HG03521 (cell line): Measurements from ENCODE around the gene AKAP13.

Experiments used
- ATAC-seq: cut with Tn5 transposase; IDR thresholded peaks from one replicate; pipeline ENCODE4 v1.9.1; 2021; ENCODE audit warnings: mild to moderate bottlenecking, moderate library complexity; ENCODE audit not compliant: unreplicated experiment

Gene AKAP13

GRCh38 chr15:85748176-85748575, 367.8 kb downstream of the AKAP13 start:
- no peak for ATAC-seq

DNA sequence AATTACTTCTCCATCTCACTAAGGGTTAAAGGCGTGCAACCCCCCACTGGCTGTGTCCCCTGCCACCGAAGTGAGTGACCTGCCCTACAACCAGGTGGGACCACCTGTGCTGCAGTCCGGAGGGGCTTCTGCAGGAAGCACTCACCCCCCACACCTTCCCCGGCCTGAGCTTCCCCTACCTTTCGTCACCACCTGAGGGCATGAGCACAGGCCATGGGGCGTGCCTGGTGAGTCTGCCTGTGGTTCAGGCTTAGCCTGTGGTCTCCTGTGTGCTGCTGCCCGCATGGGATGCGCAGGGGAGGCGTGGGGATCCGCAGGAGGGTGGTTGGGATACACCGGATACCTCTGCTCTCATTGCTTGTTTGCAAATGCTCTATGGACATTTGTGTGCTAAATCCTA, 368.3 kb downstream of the AKAP13 start:
- ATAC-seq = no peak

- no peak for ATAC-seq
Observed at GRCh38 chr15:85749261-85750151, 369.1 kb downstream of the AKAP13 start.

DNA sequence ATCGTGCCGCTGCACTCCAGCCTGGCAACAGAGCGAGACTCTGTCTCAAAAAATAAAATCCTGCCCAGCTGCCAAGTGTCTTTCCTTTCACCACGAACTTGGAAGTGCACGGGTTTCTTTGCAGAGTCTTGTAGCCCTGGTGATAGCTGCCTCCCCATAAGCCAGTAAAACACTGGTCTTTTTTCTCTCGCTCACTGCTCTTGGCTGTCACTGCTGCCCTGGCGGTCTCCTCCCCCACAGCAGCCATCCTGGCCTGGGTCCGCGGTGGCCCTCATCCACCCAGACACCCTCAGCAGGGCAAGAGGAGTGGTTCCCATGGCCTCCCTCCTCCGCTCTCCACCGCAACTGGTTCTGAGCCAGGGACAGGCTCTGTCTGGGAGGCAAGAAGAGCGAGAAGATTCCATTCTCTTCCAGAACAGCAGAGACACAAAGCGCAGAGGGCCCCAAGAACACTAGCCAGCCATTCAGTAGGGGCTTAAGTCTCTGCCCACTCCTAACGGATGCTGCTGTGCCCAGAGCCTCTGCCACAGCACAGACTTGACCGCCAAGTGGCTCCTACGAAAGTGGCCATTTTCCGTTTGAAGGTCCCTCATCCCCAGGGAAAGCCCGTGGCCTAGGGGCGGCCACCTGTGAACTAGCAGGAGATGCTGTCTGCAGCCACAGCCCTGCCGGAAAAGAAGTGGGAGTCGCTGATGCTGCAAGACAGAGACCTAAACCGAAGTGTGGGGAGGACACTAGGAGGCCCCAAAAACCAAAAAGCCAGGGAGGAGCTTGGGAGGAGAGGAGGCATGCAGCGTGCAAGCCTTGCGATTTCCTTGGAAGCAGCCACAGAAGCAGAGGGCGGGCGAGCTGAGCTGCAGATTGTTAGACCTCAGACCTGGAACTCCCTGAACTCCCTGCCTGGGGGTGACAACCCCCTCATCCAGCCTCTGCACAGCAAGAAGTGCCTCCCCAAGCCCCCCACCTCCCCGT, 370.2 kb downstream of the AKAP13 start:
- no peak for ATAC-seq

DNA sequence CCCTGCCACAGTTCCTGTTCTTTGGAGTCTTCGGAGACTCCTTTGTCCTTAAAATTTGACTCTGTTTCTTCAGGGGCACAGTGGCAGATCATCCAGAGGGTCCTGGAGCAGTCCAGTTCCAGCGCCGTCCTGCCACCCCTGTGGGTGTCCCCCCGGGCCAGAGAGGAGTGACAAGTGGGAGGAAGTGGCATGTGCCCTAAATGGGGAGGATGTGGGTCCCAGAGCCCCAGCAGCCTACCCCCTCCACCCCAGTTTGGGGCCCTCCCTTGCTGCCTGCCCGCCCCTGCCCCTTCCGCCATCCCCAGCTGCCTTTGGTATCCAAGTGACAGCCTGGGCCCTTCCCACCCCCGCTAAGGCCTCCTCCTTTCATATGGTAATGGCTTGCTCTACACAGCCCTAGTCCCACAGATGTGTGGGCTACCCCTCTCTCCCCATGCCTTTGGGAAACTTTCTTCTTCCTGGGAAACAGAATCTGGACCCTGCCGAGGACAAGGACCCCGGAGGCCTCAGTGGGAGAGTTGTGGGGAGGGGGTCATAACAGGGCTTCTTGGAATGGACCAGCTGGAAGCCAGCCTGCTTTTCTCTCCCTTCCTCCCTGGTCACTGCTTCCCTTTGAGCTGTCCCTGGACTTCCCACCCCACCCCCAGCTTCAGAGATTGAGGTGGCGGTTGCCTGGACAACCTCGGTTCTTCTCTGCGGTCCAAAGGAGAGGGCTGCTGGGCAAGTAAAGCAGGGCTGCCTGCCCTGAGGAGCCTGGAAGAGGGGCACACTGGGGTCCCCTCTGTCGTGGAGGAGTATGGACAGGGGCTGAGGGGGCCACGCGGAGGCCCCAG, 371.1 kb downstream of the AKAP13 start:
- no peak for ATAC-seq

- ATAC-seq = no peak
Observed at GRCh38 chr15:85752124-85752475, 371.7 kb downstream of the AKAP13 start.

GRCh38 chr15:85752491-85752961, 372.1 kb downstream of the AKAP13 start:
- no peak for ATAC-seq

DNA sequence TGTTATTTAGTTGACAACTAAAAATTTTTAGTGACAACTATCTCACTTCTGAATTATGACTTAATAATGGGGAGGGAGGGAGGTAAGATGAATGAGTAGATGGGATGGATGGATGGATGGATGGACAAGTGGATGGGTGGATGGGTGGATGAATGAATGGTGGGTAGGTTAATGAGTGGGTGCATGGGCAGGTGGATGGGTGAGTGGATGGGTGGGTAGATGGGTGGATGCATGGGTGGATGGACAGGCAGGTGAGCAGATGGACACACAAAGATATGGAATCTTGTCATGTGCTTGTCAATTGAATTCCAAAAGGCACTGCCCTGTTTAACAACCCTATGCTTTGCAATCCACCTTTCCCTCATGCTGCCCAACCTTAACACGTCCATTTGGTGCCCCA, 372.9 kb downstream of the AKAP13 start:
- ATAC-seq = no peak

- ATAC-seq = no peak
Observed at GRCh38 chr15:85753791-85754452, 373.5 kb downstream of the AKAP13 start.

GRCh38 chr15:85754989-85755388, 374.6 kb downstream of the AKAP13 start:
- ATAC-seq = no peak

GRCh38 chr15:85755471-85755870, 375.1 kb downstream of the AKAP13 start:
- no peak for ATAC-seq

DNA sequence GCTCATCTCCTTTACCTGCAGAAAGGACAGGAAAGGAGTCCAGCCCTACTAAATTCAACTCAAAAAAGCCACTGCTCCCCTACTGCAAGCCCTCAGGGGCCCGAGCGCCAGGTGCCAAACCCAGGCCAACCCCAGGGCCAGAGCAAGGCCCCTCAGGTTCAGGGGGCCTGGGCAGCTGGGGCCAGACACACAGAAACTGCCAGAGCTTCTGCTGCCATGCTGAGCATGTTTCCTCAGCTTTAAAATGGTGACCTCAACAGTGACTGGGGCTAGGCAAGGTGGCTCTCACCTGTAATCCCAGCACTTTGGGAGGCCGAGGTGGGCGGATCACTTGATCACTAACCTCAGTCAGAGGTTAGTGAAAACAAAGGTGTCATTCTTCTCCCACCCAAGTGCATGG, 375.5 kb downstream of the AKAP13 start:
- no peak for ATAC-seq

DNA sequence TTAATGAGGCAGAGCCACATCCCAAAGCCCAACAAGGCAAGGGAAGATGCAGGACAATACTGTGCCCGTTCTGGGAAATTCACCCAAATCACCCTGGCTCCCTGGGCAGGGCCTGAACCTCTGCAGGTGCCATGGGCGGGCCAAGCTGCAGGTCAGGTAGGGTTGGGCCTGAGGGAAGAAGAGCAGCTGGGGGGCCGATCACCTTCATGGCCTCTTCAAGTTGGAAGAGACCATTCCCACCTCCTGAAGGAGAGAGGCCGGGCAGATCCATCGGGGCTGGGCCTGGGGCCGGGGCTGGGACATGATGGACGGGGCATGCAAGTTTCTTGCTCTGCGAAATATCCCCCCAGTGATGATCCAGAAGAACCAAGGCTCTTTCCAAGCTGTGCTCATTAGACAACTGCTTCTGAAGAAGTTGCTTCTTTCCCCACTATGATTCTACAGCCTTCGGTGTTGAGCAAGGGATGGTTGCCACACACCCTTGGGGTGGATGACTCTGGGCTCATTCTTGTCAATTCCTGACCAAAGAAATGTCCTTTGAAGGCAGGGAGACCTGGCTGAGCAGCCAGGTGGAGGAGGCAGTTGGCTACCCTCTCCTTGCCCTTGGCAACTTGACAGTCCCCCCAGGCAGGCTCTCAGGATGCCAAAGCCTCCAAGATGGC, 376.1 kb downstream of the AKAP13 start:
- no peak for ATAC-seq

GRCh38 chr15:85757073-85757938, 376.9 kb downstream of the AKAP13 start:
- no peak for ATAC-seq

- ATAC-seq = no peak
Observed at GRCh38 chr15:85757939-85758654, 377.7 kb downstream of the AKAP13 start.

DNA sequence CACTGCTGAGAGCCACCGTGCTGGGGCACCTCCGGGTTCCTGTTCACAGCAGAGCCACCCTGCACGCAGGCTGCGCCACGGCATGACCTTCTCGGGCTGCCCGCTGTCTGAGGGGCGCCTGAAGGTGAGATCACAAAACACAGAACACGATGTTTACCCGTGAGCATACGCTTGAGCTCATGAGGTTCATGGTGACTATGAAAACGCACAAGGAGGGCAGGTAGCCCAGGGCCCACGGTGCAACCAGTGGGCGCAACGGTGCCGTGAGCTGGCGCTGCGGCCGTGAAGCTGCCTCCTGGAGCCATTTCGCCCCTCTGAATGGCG, 378.2 kb downstream of the AKAP13 start:
- no peak for ATAC-seq

DNA sequence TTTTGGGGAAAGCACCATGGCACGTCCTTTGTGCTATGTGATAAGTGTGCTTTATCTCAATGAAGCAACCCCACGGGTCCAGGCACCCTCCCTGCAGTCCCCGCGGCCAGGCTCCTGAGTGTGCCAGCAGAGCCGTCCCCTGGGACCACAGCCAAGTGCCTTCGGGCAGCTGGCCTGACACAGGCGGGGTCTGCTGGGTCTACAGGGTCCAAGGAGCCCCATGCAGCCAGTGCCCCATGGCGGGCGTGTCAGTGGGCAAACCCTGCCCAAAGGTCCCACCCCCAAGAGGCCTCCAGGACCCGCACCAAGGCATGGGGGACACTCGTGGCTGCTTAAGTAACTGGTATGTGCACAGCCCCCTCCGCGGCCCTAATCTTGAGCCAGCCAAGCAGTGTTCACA, 379.0 kb downstream of the AKAP13 start:
- ATAC-seq = no peak

DNA sequence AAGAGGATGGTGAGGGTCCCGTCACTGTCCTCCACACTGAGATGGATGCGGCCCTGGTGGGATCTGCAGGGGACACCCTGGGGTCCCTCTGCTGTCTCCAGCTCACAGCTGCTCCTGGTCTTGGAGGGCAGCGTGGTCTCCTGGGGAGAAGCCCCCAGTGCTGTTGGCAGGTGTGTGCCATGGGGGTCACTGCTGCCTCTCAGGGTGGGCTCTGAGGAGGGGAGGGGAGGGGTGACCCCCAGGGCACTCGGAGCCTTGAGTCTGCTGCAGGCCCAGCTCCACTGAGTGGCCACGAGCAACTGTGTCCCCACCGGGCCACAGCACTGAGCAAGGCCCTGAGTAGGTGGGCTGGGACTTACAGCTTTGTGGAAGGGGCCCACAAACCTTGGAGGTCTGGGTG, 379.6 kb downstream of the AKAP13 start:
- no peak for ATAC-seq
